GM12875 (cell line): ENCODE data around the gene DENND1A.

Source experiments
- H3K4me3 ChIP-seq: one replicate; pipeline ENCODE4 v1.5.1; 2011; ENCODE audit warnings: low read depth, low read length, control low read depth
- CTCF ChIP-seq: IDR thresholded peaks from 2 replicates; pipeline ENCODE4 v1.5.1; 2011; ENCODE audit warnings: low read depth, mild to moderate bottlenecking, control low read depth, inconsistent platforms, low read length, moderate library complexity, borderline replicate concordance; ENCODE audit not compliant: insufficient read depth

Gene DENND1A

GRCh38 chr9:123761905-123762605, 167.9 kb downstream of the DENND1A start:
- no peak for TF ChIP-seq CTCF
- H3K4me3 ChIP-seq: no peak overlapping the region

- no peak for TF ChIP-seq CTCF
- no peak overlapping the region for H3K4me3 ChIP-seq
Observed at GRCh38 chr9:123757960-123758359, 172.0 kb downstream of the DENND1A start.

GRCh38 chr9:123757547-123757946, 172.4 kb downstream of the DENND1A start:
- TF ChIP-seq CTCF: no peak
- H3K4me3 ChIP-seq: no peak overlapping the region

- no peak for TF ChIP-seq CTCF
- no peak overlapping the region for H3K4me3 ChIP-seq
Observed at GRCh38 chr9:123756484-123757106, 173.3 kb downstream of the DENND1A start.

- no peak for TF ChIP-seq CTCF
Observed at GRCh38 chr9:123753669-123754258, 176.2 kb downstream of the DENND1A start.

GRCh38 chr9:123753016-123753415, 176.9 kb downstream of the DENND1A start:
- no peak for TF ChIP-seq CTCF
- no peak overlapping the region for H3K4me3 ChIP-seq

More at GRCh38 chr9:123753669-123754258, 176.2 kb downstream of the DENND1A start:
- no peak overlapping the region for H3K4me3 ChIP-seq
